SK-N-SH (cell line): ENCODE measurements around the gene TMEM205.

Experiments used
- CTCF ChIP-seq: fragments of 200-600 bp; sonication (generic); IDR thresholded peaks from 2 replicates; pipeline ENCODE4 v1.6.1; 2017; ENCODE audit warnings: antibody characterized with exemption, mild to moderate bottlenecking, moderate library complexity
- TAF1 ChIP-seq: IDR thresholded peaks from 2 replicates; pipeline ENCODE4 v1.6.1; 2012; ENCODE audit warnings: low read depth, mild to moderate bottlenecking, low read length, moderate library complexity, borderline replicate concordance
- ZBTB33 ChIP-seq: IDR thresholded peaks from 2 replicates; pipeline ENCODE4 v1.4.0; 2012; ENCODE audit warnings: low read depth, borderline replicate concordance

GRCh38 chr19:11377237-11377636 lies 31.2 kb upstream of the TMEM205 start:
- TF ChIP-seq TAF1 (no peak), ZBTB33 (no peak), CTCF (no peak)
